Psoas muscle (tissue), 8 donors: ENCODE measurements around the gene ZNF343. TPM values are rescaled to one million over a fixed set of nuclear protein-coding genes. Genes with fewer than 3 reads are reported as not detected.

Experiments
- ATAC-seq, 4 donors: fragments of 200-7000 bp; cut with Tn5 transposase; one replicate each; pipeline ENCODE4 v1.9.1; 2020; ENCODE audit warnings: moderate library complexity in 3 of 4, mild to moderate bottlenecking in 2 of 4
- DNase-seq, 2 donors: peaks; one replicate each; pipeline ENCODE4 v3.0.0-alpha.2; 2020
- H3K27ac ChIP-seq: fragments of 200-600 bp; one replicate; pipeline ENCODE4 v1.8.0; 2022
- H3K27me3 ChIP-seq, 3 donors: fragments of 200-600 bp in 1 of 3; one replicate each; pipeline versions ENCODE4 v1.6.1 to v1.8.0; 2013 to 2022; ENCODE audit warnings: low read length in 2 of 3, mild to moderate bottlenecking in 2 of 3, moderate library complexity in 1 of 3; ENCODE audit not compliant: insufficient read depth in 3 of 3
- H3K36me3 ChIP-seq, 2 donors: fragments of 200-600 bp in 1 of 2; one replicate each; pipeline versions ENCODE4 v1.6.1 to v1.8.0; 2013 to 2022; ENCODE audit warnings: low read depth in 1 of 2, mild to moderate bottlenecking in 1 of 2, moderate library complexity in 1 of 2; ENCODE audit not compliant: insufficient read depth in 1 of 2
- H3K4me1 ChIP-seq: fragments of 200-600 bp; one replicate; pipeline ENCODE4 v1.8.0; 2022
- H3K4me3 ChIP-seq: fragments of 200-600 bp; one replicate; pipeline ENCODE4 v1.8.0; 2022; ENCODE audit warnings: mild to moderate bottlenecking
- H3K9me3 ChIP-seq: fragments of 200-600 bp; one replicate; pipeline ENCODE4 v1.8.0; 2022
- WGBS, 3 donors: extraction: QIAGEN DNeasy Blood & Tissue Kit; methylation state at CpG; one replicate each; pipeline versions ENCODE4 v1.1.6 to v1.1.7; 2013; 5-methylcytosine and 5-hydroxymethylcytosine counted together
- intact Hi-C, 2 donors: fragments of 100-400 bp; cut with DNase I; formaldehyde crosslinking; loops; one replicate each; pipeline versions ENCODE4 v1.11.0 to v1.14.2; 2022
- polyA plus RNA-seq, 3 donors: library from polyadenylated mRNA; stranded (reverse); fragments of 200-250 nt; gene quantifications; one replicate each; pipeline ENCODE4 v1.2.3, GENCODE V29; 2013
- total RNA-seq, 4 donors: library from RNA; stranded (reverse); fragmentation: NEBNext Ultra II Directional in 2 of 4; extraction: Animal tissue kit (Norgen Biotek cat#: 25700) in 2 of 4; gene quantifications; one replicate each; pipeline versions ENCODE4 v1.2.1 to v1.2.4, GENCODE V29; 2021 to 2023
- TF ChIP-seq, protein P1 (sequence below): fragments of 200-600 bp; IDR thresholded peaks from one replicate; pipeline ENCODE4 v1.8.0; 2022; ENCODE audit warnings: antibody characterized with exemption
- donor health status: healthy with polysubstance abuse.
- donor health status: DM: no; HTN: no; CAD: no; lungs with moderate emphysema.
- donor health status: Bipolar disorder and iron deficiency.
- donor health status: healthy.
- donor health status: DM: yes; HTN: yes; CAD: no.
- donor health status: DM: no; HTN: no; CAD: no.
- donor health status: DM: no; HTN: no; CAD: no.
- donor health status: DM: yes; HTN: yes; CAD: no.

ZNF343 gene
- total and polyA plus RNA-seq, 7 donors: 6.4 to 15.3 (median 10.0) TPM

- H3K27me3 ChIP-seq: no peaks in the 10 kb centered on the region
- no peaks in the 10 kb centered on the region for H3K4me1 ChIP-seq
- no peak overlapping the region for H3K4me3 ChIP-seq
- no peaks in the 10 kb centered on the region for H3K9me3 ChIP-seq
- DNase-seq (no peak), ATAC-seq (no peak)
- H3K36me3 ChIP-seq: peaks cover 30 to 59% of the 10 kb centered on the region in 2 donors
- TF ChIP-seq, protein P1, sequence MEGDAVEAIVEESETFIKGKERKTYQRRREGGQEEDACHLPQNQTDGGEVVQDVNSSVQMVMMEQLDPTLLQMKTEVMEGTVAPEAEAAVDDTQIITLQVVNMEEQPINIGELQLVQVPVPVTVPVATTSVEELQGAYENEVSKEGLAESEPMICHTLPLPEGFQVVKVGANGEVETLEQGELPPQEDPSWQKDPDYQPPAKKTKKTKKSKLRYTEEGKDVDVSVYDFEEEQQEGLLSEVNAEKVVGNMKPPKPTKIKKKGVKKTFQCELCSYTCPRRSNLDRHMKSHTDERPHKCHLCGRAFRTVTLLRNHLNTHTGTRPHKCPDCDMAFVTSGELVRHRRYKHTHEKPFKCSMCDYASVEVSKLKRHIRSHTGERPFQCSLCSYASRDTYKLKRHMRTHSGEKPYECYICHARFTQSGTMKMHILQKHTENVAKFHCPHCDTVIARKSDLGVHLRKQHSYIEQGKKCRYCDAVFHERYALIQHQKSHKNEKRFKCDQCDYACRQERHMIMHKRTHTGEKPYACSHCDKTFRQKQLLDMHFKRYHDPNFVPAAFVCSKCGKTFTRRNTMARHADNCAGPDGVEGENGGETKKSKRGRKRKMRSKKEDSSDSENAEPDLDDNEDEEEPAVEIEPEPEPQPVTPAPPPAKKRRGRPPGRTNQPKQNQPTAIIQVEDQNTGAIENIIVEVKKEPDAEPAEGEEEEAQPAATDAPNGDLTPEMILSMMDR: no peak
- 86 to 93% (median 89%) methylated on average over 3 of the region's 3 CpGs for WGBS, 3 donors
- intact Hi-C loops: no loop called here
- H3K27ac ChIP-seq: no peak overlapping the region
Measured at GRCh38 chr20:2458919-2459499, 49.7 kb downstream of the ZNF343 start.

DNA sequence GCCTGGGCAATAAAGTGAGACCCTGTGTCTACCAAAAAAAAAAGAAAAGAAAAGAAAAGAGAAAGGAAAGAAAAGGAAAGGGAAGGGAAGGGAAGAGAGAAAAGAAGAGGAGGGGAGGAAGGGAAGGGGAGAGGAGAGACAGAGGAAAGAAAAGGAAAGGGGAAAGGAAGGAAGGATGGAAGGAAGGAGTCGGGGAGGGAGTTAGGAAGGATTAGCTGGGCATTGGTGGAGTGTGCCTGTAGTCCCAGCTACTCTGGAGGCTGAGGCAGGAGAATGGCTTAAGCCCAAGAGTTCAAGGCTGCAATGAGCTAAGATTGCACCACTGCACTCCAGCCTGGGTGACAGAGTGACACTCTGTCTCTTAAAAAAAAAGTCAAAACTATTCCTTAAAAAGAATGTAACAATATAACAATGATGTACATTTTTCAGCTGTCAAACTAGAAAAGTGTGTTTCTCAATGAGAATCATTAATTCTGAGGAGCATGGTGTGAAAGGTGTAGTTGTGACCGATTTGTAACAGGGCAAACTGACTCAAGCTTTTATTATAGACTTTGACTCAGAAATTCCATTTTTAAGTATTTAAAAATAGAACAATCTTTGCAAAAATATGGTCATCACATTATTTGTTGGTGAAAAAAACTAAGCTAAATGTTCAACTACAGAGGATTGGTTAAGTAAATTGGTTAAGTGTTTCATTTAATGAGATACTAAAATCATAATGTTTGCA is 52.8 kb downstream of the ZNF343 start:
- H3K36me3 ChIP-seq: peaks cover 8 to 28% of the 10 kb centered on the region in 2 donors
- ATAC-seq (no peak), DNase-seq (no peak)
- no peaks in the 10 kb centered on the region for H3K9me3 ChIP-seq
- TF ChIP-seq, protein P1: no peak
- H3K4me3 ChIP-seq: no peak overlapping the region
- WGBS, 3 donors: 57 to 77% (median 64%) methylated on average over 2 of the region's 2 CpGs
- intact Hi-C loops: no loop called here
- H3K4me1 ChIP-seq: no peaks in the 10 kb centered on the region
- H3K27ac ChIP-seq: no peak overlapping the region
- no peaks in the 10 kb centered on the region for H3K27me3 ChIP-seq

- ATAC-seq: no peak
Measured at GRCh38 chr20:2453792-2454191, 54.9 kb downstream of the ZNF343 start.

DNA sequence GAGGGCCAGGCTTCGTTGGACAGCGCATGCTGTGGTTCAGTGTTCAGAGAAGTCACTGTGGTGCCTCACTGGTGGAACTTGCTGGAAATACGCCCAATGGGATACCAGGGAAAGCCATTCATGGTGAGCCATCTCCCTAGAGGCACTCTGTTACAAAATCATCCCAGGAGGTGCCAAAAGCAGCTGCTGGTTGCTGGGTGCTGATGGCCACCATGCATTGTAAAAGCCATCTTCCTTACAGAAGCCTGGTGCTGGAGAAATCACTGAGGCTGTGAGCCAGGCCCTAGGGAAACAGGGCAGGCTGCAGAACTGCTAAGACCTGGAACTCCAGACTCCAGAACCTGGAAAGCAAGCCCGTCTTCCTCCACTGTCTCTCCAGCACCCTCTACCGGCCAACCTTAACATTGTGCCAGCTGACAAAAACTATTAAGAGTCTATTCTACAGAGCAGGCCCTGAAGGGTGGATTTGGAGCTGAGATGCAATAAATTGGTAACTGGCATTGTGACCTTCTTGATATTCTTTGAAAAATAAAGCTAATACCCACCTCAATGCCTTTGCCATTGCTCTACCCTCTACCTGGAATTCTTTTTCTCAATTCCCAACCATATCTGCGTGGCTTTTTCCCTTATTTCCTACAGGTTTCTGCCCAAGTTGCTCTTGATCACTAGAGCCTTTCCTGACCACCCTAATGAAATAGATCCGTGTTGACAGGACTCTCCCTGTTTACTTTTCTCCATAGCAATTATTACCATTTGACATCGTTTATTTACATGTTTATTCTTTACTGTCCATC is 56.6 kb downstream of the ZNF343 start:
- Histone ChIP-seq H3K36me3 (no peaks in the 10 kb centered on the region), H3K27ac (no peak overlapping the region), H3K4me3 (no peak overlapping the region), H3K4me1 (no peaks in the 10 kb centered on the region), H3K27me3 (no peaks in the 10 kb centered on the region), H3K9me3 (no peaks in the 10 kb centered on the region)
- peak; percentile 54 to 83 (median 76) for ATAC-seq
- DNase-seq: peak; percentile 55 to 78
- TF ChIP-seq, protein P1: peak; percentile 70
- intact Hi-C loops: loop anchor here (1.0 to 5.0 kb wide), 3 partner anchors 101 to 245 kb away; no protein-coding TSS in a partner anchor
- WGBS, 3 donors: 49 to 58% (median 50%) methylated on average over 8 of the region's 8 CpGs

More at GRCh38 chr20:2453792-2454191, 54.9 kb downstream of the ZNF343 start:
- 83 to 87% (median 83%) methylated on average over 3 of the region's 3 CpGs for WGBS, 3 donors
- no peaks in the 10 kb centered on the region for H3K4me1 ChIP-seq
- H3K4me3 ChIP-seq: no peak overlapping the region
- TF ChIP-seq, protein P1: no peak
- peaks cover 0 to 7% of the 10 kb centered on the region in 2 donors for H3K36me3 ChIP-seq
- no peak overlapping the region for H3K27ac ChIP-seq
- intact Hi-C loops: loop anchor here (2.0 to 5.0 kb wide), 2 partner anchors 103 to 246 kb away; no protein-coding TSS in a partner anchor
- H3K27me3 ChIP-seq: no peaks in the 10 kb centered on the region
- H3K9me3 ChIP-seq: no peaks in the 10 kb centered on the region
- DNase-seq: no peak
